Heart right ventricle (tissue), 16 donors: ENCODE results near the gene TBC1D14. TPM values are rescaled to one million over a fixed set of nuclear protein-coding genes. Genes with fewer than 3 reads are reported as not detected.
A peak's percentile ranks its signal among the peaks of the same experiment; 100 is the strongest.

Experiments
- ATAC-seq, 8 donors: fragments of 200-7000 bp; cut with Tn5 transposase; one replicate each; pipeline ENCODE4 v1.9.1; 2020; ENCODE audit warnings: mild to moderate bottlenecking in 8 of 8, moderate library complexity in 8 of 8, moderate number of reproducible peaks in 1 of 8
- DNase-seq, 2 donors: peaks; one replicate each; pipeline ENCODE4 v3.0.0-alpha.2; 2020
- H3K27ac ChIP-seq, 10 donors: fragments of 200-600 bp; sonication (generic) in 2 of 10; one replicate each; pipeline versions ENCODE4 v1.5.0 to v1.8.0; 2020 to 2022; ENCODE audit warnings: mild to moderate bottlenecking in 3 of 10
- H3K27me3 ChIP-seq, 7 donors: fragments of 200-600 bp; one replicate each; pipeline ENCODE4 v1.8.0; 2021 to 2022; ENCODE audit warnings: mild to moderate bottlenecking in 2 of 7
- H3K36me3 ChIP-seq, 9 donors: fragments of 200-600 bp; sonication (generic) in 1 of 9; one replicate each; pipeline versions ENCODE4 v1.5.0 to v1.8.0; 2020 to 2022; ENCODE audit warnings: mild to moderate bottlenecking in 2 of 9
- H3K4me1 ChIP-seq, 9 donors: fragments of 200-600 bp; sonication (generic) in 1 of 9; one replicate each; pipeline versions ENCODE4 v1.5.0 to v1.8.0; 2020 to 2022; ENCODE audit warnings: mild to moderate bottlenecking in 4 of 9
- H3K4me3 ChIP-seq, 10 donors: fragments of 200-600 bp; sonication (generic) in 2 of 10; one replicate each; pipeline versions ENCODE4 v1.5.0 to v1.8.0; 2020 to 2022; ENCODE audit warnings: mild to moderate bottlenecking in 7 of 10, moderate library complexity in 2 of 10
- H3K9me3 ChIP-seq, 11 donors: fragments of 200-600 bp in 10 of 11; sonication (generic) in 2 of 11; one replicate each; pipeline versions ENCODE4 v1.5.0 to v1.8.0; 2013 to 2022; ENCODE audit warnings: mild to moderate bottlenecking in 2 of 11, control low read depth in 1 of 11, moderate library complexity in 1 of 11
- CTCF ChIP-seq, 9 donors: fragments of 200-600 bp; sonication (generic) in 2 of 9; IDR thresholded peaks; one replicate each; pipeline versions ENCODE4 v1.5.0 to v1.8.0; 2021 to 2022; ENCODE audit warnings: antibody characterized with exemption in 9 of 9, mild to moderate bottlenecking in 5 of 9, moderate library complexity in 1 of 9
- WGBS, 2 donors: extraction: QIAGEN DNeasy Blood & Tissue Kit; methylation state at CpG; one replicate each; pipeline ENCODE4 v1.1.7; 2013; ENCODE audit warnings: inconsistent platforms in 1 of 2; 5-methylcytosine and 5-hydroxymethylcytosine counted together
- intact Hi-C, 10 donors: fragments of 100-400 bp; cut with DNase I; formaldehyde crosslinking; loops; one replicate each; pipeline versions ENCODE4 v1.11.1 to v1.14.2; 2022
- polyA plus RNA-seq, 2 donors: library from polyadenylated mRNA; stranded (reverse); fragments of 200-250 nt; gene quantifications; one replicate each; pipeline ENCODE4 v1.2.3, GENCODE V29; 2013
- total RNA-seq, 10 donors: library from RNA; stranded (reverse); fragmentation: NEBNext Ultra II Directional in 3 of 10; extraction: Animal tissue kit (Norgen Biotek cat#: 25700) in 3 of 10; gene quantifications; one replicate each; pipeline versions ENCODE4 v1.2.1 to v1.2.4, GENCODE V29; 2021 to 2023
- donor health status: Arrhythmogenic right ventricular cardiomyopathy.
- donor health status: ischemic (EF 13 %, LVEDD 7.1; RV severe dilation, severe dysfunction).
- donor health status: healthy with polysubstance abuse.
- donor health status: DM: no; HTN: yes; CAD: no.
- donor health status: DM: no; HTN: no; CAD: no.
- donor health status: ischemic (EF 25% LVEDD 6.9; RV normal size, moderate dysfunction).
- donor health status: ischemic (EF 25% LVEDD 5.7; RV mildly dilated, moderate dysfunction).
- donor health status: healthy.
- donor health status: DM: yes; HTN: yes; CAD: no.
- donor health status: Ischemic cardiomyopathy.
- donor health status: ischemic (EF 35%, LVEDD 5.7; RV mildly dilated, moderate dysfunction).
- donor health status: nonischemic (EF 11% LVEDD 7.7; RV severe dilation, severe dysfunction).
- donor health status: DM: yes; HTN: yes; CAD: no.
- donor health status: PGD.
- donor health status: ischemic (EF 29% LVEDD 5.4; RV normal size, mild dysfunction).
- donor health status: nonischemic (EF 23%, LVEDD 6.1; RV moderate dilation, normal function).

The TBC1D14 gene
- total and polyA plus RNA-seq, 12 donors = 10.5 to 43.7 (median 32.6) TPM

- H3K36me3 ChIP-seq = no peaks in the 10 kb centered on the region
- peak overlapping the region in 1 of 10 donors; percentile 89 for H3K27ac ChIP-seq
- H3K4me3 ChIP-seq = no peak overlapping the region
- intact Hi-C loops = no loop called here
- no peaks in the 10 kb centered on the region for H3K27me3 ChIP-seq
- H3K9me3 ChIP-seq = no peaks in the 10 kb centered on the region
- 100% methylated on average over 2 of the region's 2 CpGs for WGBS, 2 donors
- DNase-seq (no peak), ATAC-seq (no peak)
- peaks cover 0 to 51% (median 12%) of the 10 kb centered on the region in 9 donors for H3K4me1 ChIP-seq
- no peak for TF ChIP-seq CTCF (IDR thresholded peaks at IDR 0.05)
Observed at GRCh38 chr4:6945052-6945409, 35.4 kb downstream of the TBC1D14 start.

- 96% methylated on average over 7 of the region's 7 CpGs for WGBS, 2 donors
- no peaks in the 10 kb centered on the region for H3K27me3 ChIP-seq
- DNase-seq = no peak
- H3K4me1 ChIP-seq = peaks cover 0 to 43% (median 10%) of the 10 kb centered on the region in 9 donors
- H3K27ac ChIP-seq = no peak overlapping the region
- H3K4me3 ChIP-seq = no peak overlapping the region
- no peaks in the 10 kb centered on the region for H3K9me3 ChIP-seq
- intact Hi-C loops = no loop called here
- ATAC-seq = no peak
- H3K36me3 ChIP-seq = no peaks in the 10 kb centered on the region
- TF ChIP-seq CTCF (IDR thresholded peaks at IDR 0.05) = no peak
Observed at GRCh38 chr4:6946497-6946896, 36.9 kb downstream of the TBC1D14 start.

GRCh38 chr4:6948134-6948460, 38.5 kb downstream of the TBC1D14 start:
- intact Hi-C loops = no loop called here
- Histone ChIP-seq H3K36me3 (no peaks in the 10 kb centered on the region), H3K9me3 (no peaks in the 10 kb centered on the region), H3K27me3 (no peaks in the 10 kb centered on the region), H3K27ac (no peak overlapping the region), H3K4me1 (peaks cover 0 to 39% (median 0%) of the 10 kb centered on the region in 9 donors), H3K4me3 (no peak overlapping the region)
- DNase-seq (no peak), ATAC-seq (no peak)
- 89 to 93% methylated on average over 3 of the region's 3 CpGs for WGBS, 2 donors
- no peak for TF ChIP-seq CTCF (IDR thresholded peaks at IDR 0.05)

- Histone ChIP-seq H3K9me3 (no peaks in the 10 kb centered on the region), H3K4me1 (peaks cover 0 to 27% (median 9%) of the 10 kb centered on the region in 9 donors), H3K36me3 (no peaks in the 10 kb centered on the region), H3K27ac (no peak overlapping the region), H3K27me3 (no peaks in the 10 kb centered on the region), H3K4me3 (no peak overlapping the region)
- no peak for TF ChIP-seq CTCF (IDR thresholded peaks at IDR 0.05)
- DNase-seq (no peak), ATAC-seq (no peak)
- intact Hi-C loops = no loop called here
- 83 to 84% methylated on average over 13 of the region's 13 CpGs for WGBS, 2 donors
Observed at GRCh38 chr4:6951880-6952381, 42.3 kb downstream of the TBC1D14 start.
